Glutamatergic neuron (in vitro differentiated cells): Measurements from ENCODE around the gene SUSD6. TPM values are rescaled to one million over a fixed set of nuclear protein-coding genes. Genes with fewer than 3 reads are reported as not detected.

Experiments
- DNase-seq: peaks from one replicate; pipeline ENCODE4 v3.0.0; 2022
- H3K27ac Mint-ChIP-seq: one replicate; pipeline ENCODE4 v1.8.0; 2020; ENCODE audit warnings: mild to moderate bottlenecking, mixed read lengths, inconsistent platforms; ENCODE audit not compliant: unreplicated experiment
- H3K27me3 Mint-ChIP-seq: one replicate; pipeline ENCODE4 v1.8.0; 2020; ENCODE audit warnings: mild to moderate bottlenecking, moderate library complexity, mixed read lengths, inconsistent platforms; ENCODE audit not compliant: unreplicated experiment
- H3K36me3 Mint-ChIP-seq: one replicate; pipeline ENCODE4 v1.8.0; 2020; ENCODE audit warnings: mild to moderate bottlenecking, mixed read lengths, inconsistent platforms; ENCODE audit not compliant: unreplicated experiment
- H3K4me1 Mint-ChIP-seq: one replicate; pipeline ENCODE4 v1.8.0; 2020; ENCODE audit warnings: mild to moderate bottlenecking, low read depth, mixed read lengths, inconsistent platforms; ENCODE audit not compliant: unreplicated experiment
- H3K4me3 Mint-ChIP-seq: one replicate; pipeline ENCODE4 v1.8.0; 2020; ENCODE audit warnings: mild to moderate bottlenecking, mixed read lengths, inconsistent platforms; ENCODE audit not compliant: unreplicated experiment
- H3K9me3 Mint-ChIP-seq: one replicate; pipeline ENCODE4 v1.8.0; 2020; ENCODE audit warnings: mild to moderate bottlenecking, moderate library complexity, mixed read lengths, inconsistent platforms; ENCODE audit not compliant: unreplicated experiment
- CTCF ChIP-seq: fragments of 200-600 bp; sonication (generic); IDR thresholded peaks from one replicate; pipeline ENCODE4 v1.5.0; 2021; ENCODE audit not compliant: partially characterized antibody, unreplicated experiment
- total RNA-seq: library from RNA; stranded (reverse); fragmentation: NEBNext Ultra II Directional; extraction: Animal tissue kit (Norgen Biotek cat#: 25700); gene quantifications from one replicate; pipeline ENCODE4 v1.2.1, GENCODE V29; 2021; ENCODE audit not compliant: unreplicated experiment

The SUSD6 gene
- total RNA-seq, 1 donor from 2014 or later, result 106 TPM

- TF ChIP-seq CTCF, result no peak
- Mint-ChIP-seq H3K27ac (no peak overlapping the region), H3K36me3 (no peaks in the 10 kb centered on the region), H3K4me1 (peaks cover 54% of the 10 kb centered on the region), H3K9me3 (no peaks in the 10 kb centered on the region), H3K27me3 (peaks cover 2% of the 10 kb centered on the region), H3K4me3 (no peak overlapping the region)
- DNase-seq, result no peak
Measured at GRCh38 chr14:69624136-69624535, 12.7 kb downstream of the SUSD6 start.

- peak overlapping the region; percentile 29 for H3K27ac Mint-ChIP-seq
Measured at GRCh38 chr14:69625299-69626131, 14.1 kb downstream of the SUSD6 start.

GRCh38 chr14:69626132-69626500 is 14.7 kb downstream of the SUSD6 start:
- TF ChIP-seq CTCF, result no peak
- H3K4me3 Mint-ChIP-seq, result peak overlapping the region; percentile 16
- H3K27ac Mint-ChIP-seq, result no peak overlapping the region
- no peaks in the 10 kb centered on the region for H3K36me3 Mint-ChIP-seq
- peaks cover 2% of the 10 kb centered on the region for H3K27me3 Mint-ChIP-seq
- peaks cover 55% of the 10 kb centered on the region for H3K4me1 Mint-ChIP-seq
- no peak for DNase-seq
- no peaks in the 10 kb centered on the region for H3K9me3 Mint-ChIP-seq

More at GRCh38 chr14:69625299-69626131, 14.1 kb downstream of the SUSD6 start:
- no peaks in the 10 kb centered on the region for H3K9me3 Mint-ChIP-seq
- H3K4me3 Mint-ChIP-seq, result peak overlapping the region; percentile 22
- no peak for DNase-seq
- H3K4me1 Mint-ChIP-seq, result peaks cover 56% of the 10 kb centered on the region
- H3K36me3 Mint-ChIP-seq, result no peaks in the 10 kb centered on the region
- peaks cover 2% of the 10 kb centered on the region for H3K27me3 Mint-ChIP-seq
- TF ChIP-seq CTCF, result no peak

- Mint-ChIP-seq H3K27ac (peak overlapping the region; percentile 85), H3K9me3 (peaks cover 1% of the 10 kb centered on the region), H3K36me3 (no peaks in the 10 kb centered on the region), H3K4me3 (peak overlapping the region; percentile 27), H3K27me3 (peaks cover 6% of the 10 kb centered on the region), H3K4me1 (peaks cover 79% of the 10 kb centered on the region)
- no peak for DNase-seq
- TF ChIP-seq CTCF, result no peak
Measured at GRCh38 chr14:69629225-69630127, 18.1 kb downstream of the SUSD6 start.

GRCh38 chr14:69630360-69630759 is 19.0 kb downstream of the SUSD6 start:
- no peak for TF ChIP-seq CTCF
- no peaks in the 10 kb centered on the region for H3K36me3 Mint-ChIP-seq
- peaks cover 9% of the 10 kb centered on the region for H3K27me3 Mint-ChIP-seq
- peaks cover 78% of the 10 kb centered on the region for H3K4me1 Mint-ChIP-seq
- H3K27ac Mint-ChIP-seq, result no peak overlapping the region
- peaks cover 1% of the 10 kb centered on the region for H3K9me3 Mint-ChIP-seq
- peak overlapping the region; percentile 25 for H3K4me3 Mint-ChIP-seq
- no peak for DNase-seq
